OCI-LY1 (cell line): ENCODE results near the gene GASK1A.

Experiments used
- H2AFZ ChIP-seq: fragments of 200-600 bp; sonication (generic), shearing (Covaris generic); 2 replicates; pipeline ENCODE4 v1.6.0; 2014; ENCODE audit warnings: antibody characterized with exemption, mild to moderate bottlenecking, low read length
- H3F3A ChIP-seq: fragments of 200-600 bp; sonication (generic), shearing (Covaris generic); 2 replicates; pipeline ENCODE4 v1.6.0; 2014; ENCODE audit warnings: mild to moderate bottlenecking, antibody characterized with exemption, low read length, moderate library complexity; ENCODE audit not compliant: insufficient read depth
- H3K27ac ChIP-seq: fragments of 200-600 bp; sonication (generic); 2 replicates; pipeline ENCODE4 v1.5.1; 2014; ENCODE audit warnings: low read length, mixed run types, mild to moderate bottlenecking, low read depth; ENCODE audit not compliant: poor library complexity, severe bottlenecking
- H3K27me3 ChIP-seq: fragments of 200-600 bp; sonication (generic); 2 replicates; pipeline ENCODE4 v1.6.0; 2014; ENCODE audit warnings: antibody characterized with exemption, mild to moderate bottlenecking, low read length, moderate library complexity; ENCODE audit not compliant: insufficient read depth
- H3K36me3 ChIP-seq: fragments of 200-600 bp; sonication (generic); 2 replicates; pipeline ENCODE4 v1.6.1; 2014; ENCODE audit warnings: mild to moderate bottlenecking, antibody characterized with exemption, low read length, moderate library complexity, mixed read lengths; ENCODE audit not compliant: insufficient read depth
- H3K4me1 ChIP-seq: fragments of 200-600 bp; sonication (generic); 2 replicates; pipeline ENCODE4 v1.5.1; 2014; ENCODE audit warnings: mild to moderate bottlenecking, low read length, moderate library complexity; ENCODE audit not compliant: insufficient read depth, severe bottlenecking
- H3K4me2 ChIP-seq: fragments of 200-600 bp; sonication (generic), shearing (Covaris generic); 2 replicates; pipeline ENCODE4 v1.6.1; 2014; ENCODE audit warnings: low read length
- H3K4me3 ChIP-seq: fragments of 200-600 bp; sonication (generic); 2 replicates; pipeline ENCODE4 v1.5.1; 2014; ENCODE audit warnings: low read length, low read depth, mild to moderate bottlenecking, mixed read lengths; ENCODE audit not compliant: poor library complexity, severe bottlenecking
- H3K79me2 ChIP-seq: fragments of 200-600 bp; shearing (Covaris generic); 2 replicates; pipeline ENCODE4 v1.6.1; 2016; ENCODE audit warnings: mixed run types, low read length, mixed read lengths; ENCODE audit not compliant: insufficient read depth
- H3K9ac ChIP-seq: fragments of 200-600 bp; sonication (generic), shearing (Covaris generic); 2 replicates; pipeline ENCODE4 v1.6.1; 2014; ENCODE audit warnings: mild to moderate bottlenecking, low read length, mixed read lengths
- H3K9me2 ChIP-seq: fragments of 200-600 bp; sonication (generic), shearing (Covaris generic); 2 replicates; pipeline ENCODE4 v1.6.1; 2014; ENCODE audit warnings: low read depth, mild to moderate bottlenecking, low read length, mixed read lengths
- H3K9me3 ChIP-seq: fragments of 200-600 bp; shearing (Covaris generic); 2 replicates; pipeline ENCODE4 v1.6.1; 2014; ENCODE audit warnings: low read length, mixed read lengths
- H4K20me1 ChIP-seq: fragments of 200-600 bp; sonication (generic), shearing (Covaris generic); 2 replicates; pipeline ENCODE4 v1.6.0; 2016; ENCODE audit warnings: mild to moderate bottlenecking, low read length; ENCODE audit not compliant: insufficient read depth
- EZH2 ChIP-seq: fragments of 200-600 bp; sonication (generic), shearing (Covaris generic); IDR thresholded peaks from 2 replicates; pipeline ENCODE4 v1.8.0; 2017; ENCODE audit warnings: borderline replicate concordance, mixed run types, mild to moderate bottlenecking, antibody characterized with exemption, low read length, moderate library complexity, mixed read lengths
- TF ChIP-seq, protein P1 (sequence below): fragments of 200-600 bp; sonication (generic), shearing (Covaris generic); IDR thresholded peaks from 2 replicates; pipeline ENCODE4 v1.5.1; 2017; ENCODE audit warnings: mild to moderate bottlenecking, antibody characterized with exemption, low read length, moderate library complexity, mixed read lengths

Gene GASK1A

DNA sequence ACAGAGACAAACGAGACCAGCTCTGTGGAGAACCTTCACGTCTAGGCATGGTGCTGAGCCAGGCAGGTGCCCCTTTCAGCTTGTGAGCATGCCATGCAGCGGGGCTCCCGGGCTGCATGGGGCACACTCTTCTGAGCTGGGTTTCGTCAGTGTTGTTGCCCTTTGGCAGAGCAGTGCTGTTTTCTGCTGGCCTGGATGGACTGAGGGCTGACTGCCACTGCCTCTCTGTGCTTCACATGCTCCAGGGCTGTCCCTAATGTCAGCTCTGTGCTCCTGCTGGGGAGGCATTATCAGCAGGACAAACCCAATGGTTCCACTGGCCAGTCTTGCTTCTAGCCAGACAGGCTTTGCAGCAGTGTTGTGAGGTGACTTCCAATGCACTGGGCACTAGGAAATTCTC is 9.5 kb downstream of the GASK1A start:
- H3K36me3 ChIP-seq = no peaks in the 10 kb centered on the region
- no peaks in the 10 kb centered on the region for H3K9me3 ChIP-seq
- H3K4me1 ChIP-seq = no peaks in the 10 kb centered on the region
- no peaks in the 10 kb centered on the region for H3K9me2 ChIP-seq
- TF ChIP-seq EZH2 = no peak
- TF ChIP-seq, protein P1, sequence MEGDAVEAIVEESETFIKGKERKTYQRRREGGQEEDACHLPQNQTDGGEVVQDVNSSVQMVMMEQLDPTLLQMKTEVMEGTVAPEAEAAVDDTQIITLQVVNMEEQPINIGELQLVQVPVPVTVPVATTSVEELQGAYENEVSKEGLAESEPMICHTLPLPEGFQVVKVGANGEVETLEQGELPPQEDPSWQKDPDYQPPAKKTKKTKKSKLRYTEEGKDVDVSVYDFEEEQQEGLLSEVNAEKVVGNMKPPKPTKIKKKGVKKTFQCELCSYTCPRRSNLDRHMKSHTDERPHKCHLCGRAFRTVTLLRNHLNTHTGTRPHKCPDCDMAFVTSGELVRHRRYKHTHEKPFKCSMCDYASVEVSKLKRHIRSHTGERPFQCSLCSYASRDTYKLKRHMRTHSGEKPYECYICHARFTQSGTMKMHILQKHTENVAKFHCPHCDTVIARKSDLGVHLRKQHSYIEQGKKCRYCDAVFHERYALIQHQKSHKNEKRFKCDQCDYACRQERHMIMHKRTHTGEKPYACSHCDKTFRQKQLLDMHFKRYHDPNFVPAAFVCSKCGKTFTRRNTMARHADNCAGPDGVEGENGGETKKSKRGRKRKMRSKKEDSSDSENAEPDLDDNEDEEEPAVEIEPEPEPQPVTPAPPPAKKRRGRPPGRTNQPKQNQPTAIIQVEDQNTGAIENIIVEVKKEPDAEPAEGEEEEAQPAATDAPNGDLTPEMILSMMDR = no peak
- no peaks in the 10 kb centered on the region for H4K20me1 ChIP-seq
- H3K79me2 ChIP-seq = no peaks in the 10 kb centered on the region
- no peak overlapping the region for H3K4me2 ChIP-seq
- no peak overlapping the region for H3K4me3 ChIP-seq
- H2AFZ ChIP-seq = no peak overlapping the region
- no peaks in the 10 kb centered on the region for H3K27me3 ChIP-seq
- H3K27ac ChIP-seq = no peak overlapping the region
- H3K9ac ChIP-seq = no peak overlapping the region
- no peaks in the 10 kb centered on the region for H3F3A ChIP-seq

DNA sequence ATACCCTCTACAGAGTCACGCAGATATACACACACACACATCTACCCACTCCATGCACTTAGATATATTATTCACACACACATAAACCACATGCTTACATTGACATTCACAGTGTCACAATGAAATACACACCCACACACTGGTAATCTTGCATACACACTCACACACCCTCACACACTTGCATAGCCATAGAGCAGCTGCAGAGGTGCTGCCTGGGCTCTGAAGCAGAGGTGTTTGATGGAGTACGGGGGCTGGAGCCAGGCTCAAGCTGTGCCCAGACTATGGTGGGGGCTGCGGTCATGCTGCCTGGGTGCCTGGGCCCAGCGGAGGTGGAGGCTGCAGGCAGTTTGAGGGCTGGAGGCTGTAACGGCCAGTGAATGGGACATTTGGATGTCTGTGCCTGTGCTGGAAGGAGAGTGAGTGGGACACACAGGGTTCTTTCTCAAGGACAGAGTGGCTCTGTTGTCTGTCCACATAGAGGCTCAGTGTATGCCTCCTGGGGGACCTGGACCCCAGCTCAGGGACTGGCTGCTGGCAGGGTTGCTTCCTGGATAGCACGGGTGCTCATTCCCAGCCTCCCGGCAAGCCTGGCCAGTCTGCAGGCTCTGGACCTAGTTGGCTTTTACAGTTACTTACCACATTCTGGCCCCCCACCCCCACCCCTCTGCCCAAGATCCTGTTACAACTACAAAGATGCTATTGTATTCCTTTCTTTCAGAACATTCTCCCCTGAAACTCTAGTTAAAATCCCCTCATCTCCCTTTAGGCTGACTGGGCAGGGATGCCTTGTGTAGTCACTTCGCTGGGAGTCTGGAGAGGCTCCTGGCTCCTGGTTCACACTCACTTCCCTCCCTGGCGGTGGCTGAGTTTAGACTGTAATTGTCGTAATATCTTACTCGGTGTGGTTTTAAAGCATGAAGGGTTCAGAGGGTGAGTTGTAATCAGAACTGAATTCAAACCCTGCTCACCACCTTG is 12.5 kb downstream of the GASK1A start:
- H3K4me2 ChIP-seq = no peak overlapping the region
- H3K9me3 ChIP-seq = no peaks in the 10 kb centered on the region
- no peaks in the 10 kb centered on the region for H3K27me3 ChIP-seq
- H2AFZ ChIP-seq = no peak overlapping the region
- no peaks in the 10 kb centered on the region for H4K20me1 ChIP-seq
- no peak for TF ChIP-seq EZH2
- TF ChIP-seq, protein P1 = no peak
- H3K27ac ChIP-seq = no peak overlapping the region
- H3K4me3 ChIP-seq = no peak overlapping the region
- H3K9me2 ChIP-seq = no peaks in the 10 kb centered on the region
- no peaks in the 10 kb centered on the region for H3K79me2 ChIP-seq
- H3K36me3 ChIP-seq = no peaks in the 10 kb centered on the region
- no peaks in the 10 kb centered on the region for H3F3A ChIP-seq
- H3K4me1 ChIP-seq = no peaks in the 10 kb centered on the region
- no peak overlapping the region for H3K9ac ChIP-seq

DNA sequence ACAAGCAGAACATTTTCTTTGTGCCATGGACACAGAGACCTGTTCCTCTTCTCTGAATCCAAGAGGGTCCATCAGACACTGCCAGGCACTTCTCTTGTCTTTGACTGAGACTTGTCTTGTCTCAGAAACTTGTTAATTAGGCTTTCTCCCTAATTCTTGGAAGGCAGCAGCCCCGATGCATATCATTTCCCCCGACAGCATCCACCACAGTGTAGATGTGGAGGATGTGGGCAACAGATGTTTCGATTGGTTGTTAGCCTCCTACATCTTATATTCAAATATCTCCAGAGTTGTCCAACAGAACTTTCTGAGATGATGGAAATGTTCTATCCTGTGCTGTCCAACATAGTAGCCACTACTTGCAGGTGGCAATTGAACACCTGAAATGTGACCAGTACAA is 15.5 kb downstream of the GASK1A start:
- Histone ChIP-seq H3K36me3 (no peaks in the 10 kb centered on the region), H3K79me2 (no peaks in the 10 kb centered on the region), H3K27ac (no peak overlapping the region), H3K4me3 (no peak overlapping the region), H3K9me2 (no peaks in the 10 kb centered on the region), H3K9ac (no peak overlapping the region), H3K4me2 (no peak overlapping the region), H4K20me1 (no peaks in the 10 kb centered on the region), H3K4me1 (no peaks in the 10 kb centered on the region), H3F3A (no peaks in the 10 kb centered on the region), H3K27me3 (no peaks in the 10 kb centered on the region), H3K9me3 (no peaks in the 10 kb centered on the region), H2AFZ (no peak overlapping the region)
- no peak for TF ChIP-seq EZH2
- TF ChIP-seq, protein P1 = no peak
